B cell (primary cell): ENCODE data around the gene DAP.

Experiments
- EZH2 ChIP-seq: IDR thresholded peaks from 2 replicates; pipeline ENCODE4 v1.6.1; 2012; ENCODE audit warnings: borderline replicate concordance, low read depth, mild to moderate bottlenecking, moderate library complexity, low read length; ENCODE audit not compliant: insufficient read depth, poor library complexity, severe bottlenecking
- TF ChIP-seq, protein P1 (sequence below): fragments of 200-600 bp; IDR thresholded peaks from one replicate; pipeline ENCODE4 v1.8.0; 2022; ENCODE audit warnings: antibody characterized with exemption, mild to moderate bottlenecking

GRCh38 chr5:10726179-10726912, 34.7 kb downstream of the DAP start:
- TF ChIP-seq, protein P1, sequence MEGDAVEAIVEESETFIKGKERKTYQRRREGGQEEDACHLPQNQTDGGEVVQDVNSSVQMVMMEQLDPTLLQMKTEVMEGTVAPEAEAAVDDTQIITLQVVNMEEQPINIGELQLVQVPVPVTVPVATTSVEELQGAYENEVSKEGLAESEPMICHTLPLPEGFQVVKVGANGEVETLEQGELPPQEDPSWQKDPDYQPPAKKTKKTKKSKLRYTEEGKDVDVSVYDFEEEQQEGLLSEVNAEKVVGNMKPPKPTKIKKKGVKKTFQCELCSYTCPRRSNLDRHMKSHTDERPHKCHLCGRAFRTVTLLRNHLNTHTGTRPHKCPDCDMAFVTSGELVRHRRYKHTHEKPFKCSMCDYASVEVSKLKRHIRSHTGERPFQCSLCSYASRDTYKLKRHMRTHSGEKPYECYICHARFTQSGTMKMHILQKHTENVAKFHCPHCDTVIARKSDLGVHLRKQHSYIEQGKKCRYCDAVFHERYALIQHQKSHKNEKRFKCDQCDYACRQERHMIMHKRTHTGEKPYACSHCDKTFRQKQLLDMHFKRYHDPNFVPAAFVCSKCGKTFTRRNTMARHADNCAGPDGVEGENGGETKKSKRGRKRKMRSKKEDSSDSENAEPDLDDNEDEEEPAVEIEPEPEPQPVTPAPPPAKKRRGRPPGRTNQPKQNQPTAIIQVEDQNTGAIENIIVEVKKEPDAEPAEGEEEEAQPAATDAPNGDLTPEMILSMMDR, result no peak
- no peak for TF ChIP-seq EZH2
